Esophagus squamous epithelium (tissue), 5 donors: ENCODE measurements around the gene NNAT. TPM values are rescaled to one million over a fixed set of nuclear protein-coding genes. Genes with fewer than 3 reads are reported as not detected.

Experiments used
- DNase-seq: peaks from one replicate; lab custom pipeline; 2025; lab: John Stamatoyannopoulos, UW
- H3K27ac ChIP-seq, 4 donors: fragments of 200-600 bp; sonication (generic); one replicate each; pipeline ENCODE4 v1.5.1; 2016 to 2019; ENCODE audit warnings: mild to moderate bottlenecking in 1 of 4
- H3K27me3 ChIP-seq, 4 donors: fragments of 200-600 bp; sonication (generic); 1 replicate in 3 of 4; 2 replicates in 1 of 4; pipeline versions ENCODE4 v1.5.1 to v1.6.0; 2017 to 2021; ENCODE audit warnings: antibody characterized with exemption in 1 of 4
- H3K36me3 ChIP-seq, 3 donors: fragments of 200-600 bp; sonication (generic); one replicate each; pipeline ENCODE4 v1.5.1; 2016 to 2019
- H3K4me1 ChIP-seq, 3 donors: fragments of 200-600 bp; sonication (generic); one replicate each; pipeline ENCODE4 v1.5.1; 2017 to 2019
- H3K4me3 ChIP-seq, 4 donors: fragments of 200-600 bp; sonication (generic); 1 replicate in 3 of 4; 2 replicates in 1 of 4; pipeline ENCODE4 v1.5.1; 2016 to 2019; ENCODE audit warnings: mild to moderate bottlenecking in 2 of 4, moderate library complexity in 1 of 4
- H3K9me3 ChIP-seq, 3 donors: fragments of 200-600 bp; sonication (generic); one replicate each; pipeline ENCODE4 v1.5.1; 2016 to 2019
- CTCF ChIP-seq, 6 experiments: fragments of 450-650 bp in 4 of 6; fragments of 200-600 bp in 2 of 6; sonication (generic) in 2 of 6; IDR thresholded peaks; one replicate each; pipeline ENCODE4 v1.5.1; 2016 to 2019; ENCODE audit warnings: antibody characterized with exemption in 6 of 6, mild to moderate bottlenecking in 4 of 6, moderate library complexity in 4 of 6
- POLR2A ChIP-seq, 4 donors: fragments of 450-650 bp; IDR thresholded peaks; one replicate each; pipeline ENCODE4 v1.6.1; 2017; ENCODE audit warnings: antibody characterized with exemption in 4 of 4, mild to moderate bottlenecking in 4 of 4, moderate library complexity in 3 of 4
- WGBS, 2 donors: methylation state at CpG; one replicate each; pipeline ENCODE4 v1.1.5; 2018; 5-methylcytosine and 5-hydroxymethylcytosine counted together
- intact Hi-C: fragments of 100-400 bp; cut with DNase I; formaldehyde crosslinking; loops from one replicate; pipeline ENCODE4 v1.15.0; 2022
- total RNA-seq, 4 donors: library from RNA; depleted of rRNA; stranded (reverse); fragments of >200 nt; gene quantifications; one replicate each; pipeline ENCODE4 v1.1.0, GENCODE V29; 2016
- donor health status: DM: yes; HTN: yes; CAD: no.

The NNAT gene
- total RNA-seq, 4 donors from 2014 or later, result 0.76 to 1.9 (median 1.9) TPM; not detected in 1

- peaks cover 0 to 79% (median 0%) of the 10 kb centered on the region in 4 donors for H3K27me3 ChIP-seq
- 60 to 74% methylated on average over 3 of the region's 3 CpGs for WGBS, 2 donors
- intact Hi-C loops, result loop anchor here (5.0 kb wide), 1 partner anchor 429 kb away; no protein-coding TSS in a partner anchor
Observed at GRCh38 chr20:37562695-37563480, 41.8 kb downstream of the NNAT start.

GRCh38 chr20:37564016-37564387 lies 43.0 kb downstream of the NNAT start:
- WGBS, 2 donors, result 39 to 60% methylated on average over 2 to 4 of the region's 19 CpGs
- peaks cover 0 to 86% (median 0%) of the 10 kb centered on the region in 4 donors for H3K27me3 ChIP-seq
- no peak for DNase-seq
- no peaks in the 10 kb centered on the region for H3K9me3 ChIP-seq
- peaks cover 0 to 17% (median 10%) of the 10 kb centered on the region in 3 donors for H3K4me1 ChIP-seq
- intact Hi-C loops, result loop anchor here (5.0 kb wide), 1 partner anchor 428 kb away; no protein-coding TSS in a partner anchor
- no peak overlapping the region for H3K4me3 ChIP-seq
- no peak overlapping the region for H3K27ac ChIP-seq
- TF ChIP-seq POLR2A (IDR thresholded peaks at IDR 0.05), result no peak
- TF ChIP-seq CTCF (IDR thresholded peaks at IDR 0.05), result no peak
- no peaks in the 10 kb centered on the region for H3K36me3 ChIP-seq

More at GRCh38 chr20:37562695-37563480, 41.8 kb downstream of the NNAT start:
- no peak overlapping the region for H3K27ac ChIP-seq
- no peak for DNase-seq
- no peak overlapping the region for H3K4me3 ChIP-seq
- TF ChIP-seq POLR2A (IDR thresholded peaks at IDR 0.05) (no peak), CTCF (IDR thresholded peaks at IDR 0.05) (no peak)
- H3K4me1 ChIP-seq, result peaks cover 0 to 17% (median 10%) of the 10 kb centered on the region in 3 donors
- H3K36me3 ChIP-seq, result no peaks in the 10 kb centered on the region
- no peaks in the 10 kb centered on the region for H3K9me3 ChIP-seq

GRCh38 chr20:37564388-37565133 lies 43.5 kb downstream of the NNAT start:
- 33 to 49% methylated on average over 1 to 6 of the region's 34 CpGs for WGBS, 2 donors
- H3K27me3 ChIP-seq, result peaks cover 0 to 90% (median 0%) of the 10 kb centered on the region in 4 donors
- intact Hi-C loops, result loop anchor here (5.0 kb wide), 1 partner anchor 428 kb away; no protein-coding TSS in a partner anchor
- H3K36me3 ChIP-seq, result no peaks in the 10 kb centered on the region
- no peak for DNase-seq
- no peak overlapping the region for H3K27ac ChIP-seq
- TF ChIP-seq CTCF (IDR thresholded peaks at IDR 0.05), result peak; percentile 69 to 90 (median 84)
- no peak for TF ChIP-seq POLR2A (IDR thresholded peaks at IDR 0.05)
- peaks cover 0 to 17% (median 10%) of the 10 kb centered on the region in 3 donors for H3K4me1 ChIP-seq
- peak overlapping the region in 1 of 4 donors; percentile 23 for H3K4me3 ChIP-seq
- H3K9me3 ChIP-seq, result no peaks in the 10 kb centered on the region

GRCh38 chr20:37565134-37565811 lies 44.2 kb downstream of the NNAT start:
- Histone ChIP-seq H3K27me3 (peaks cover 0 to 91% (median 0%) of the 10 kb centered on the region in 4 donors), H3K27ac (no peak overlapping the region), H3K36me3 (no peaks in the 10 kb centered on the region), H3K9me3 (no peaks in the 10 kb centered on the region), H3K4me1 (peaks cover 0 to 17% (median 10%) of the 10 kb centered on the region in 3 donors), H3K4me3 (no peak overlapping the region)
- 70% methylated on average over 8 to 14 of the region's 14 CpGs for WGBS, 2 donors
- DNase-seq, result no peak
- intact Hi-C loops, result no loop called here
- TF ChIP-seq POLR2A (IDR thresholded peaks at IDR 0.05), result no peak
- TF ChIP-seq CTCF (IDR thresholded peaks at IDR 0.05), result no peak
